HG02798 (cell line): Measurements from ENCODE around the gene DRD2.

Experiments used
- ATAC-seq: cut with Tn5 transposase; IDR thresholded peaks from one replicate; pipeline ENCODE4 v1.9.1; 2021; ENCODE audit warnings: mild to moderate bottlenecking; ENCODE audit not compliant: unreplicated experiment, poor library complexity

The DRD2 gene

GRCh38 chr11:113377681-113378412, 97.4 kb downstream of the DRD2 start:
- ATAC-seq, result no peak

- ATAC-seq, result peak; percentile 81
These were observed 99.0 kb downstream of the DRD2 start for GRCh38 chr11:113376156-113376555.

- no peak for ATAC-seq
These were observed 99.8 kb downstream of the DRD2 start for GRCh38 chr11:113375402-113375801.

GRCh38 chr11:113373981-113374560, 101.1 kb downstream of the DRD2 start:
- ATAC-seq, result no peak

GRCh38 chr11:113373306-113373705, 101.9 kb downstream of the DRD2 start:
- ATAC-seq, result no peak

GRCh38 chr11:113372309-113372708, 102.9 kb downstream of the DRD2 start:
- ATAC-seq, result no peak

- ATAC-seq, result no peak
These were observed 104.6 kb downstream of the DRD2 start for GRCh38 chr11:113370634-113371033.

GRCh38 chr11:113369411-113369810, 105.8 kb downstream of the DRD2 start:
- no peak for ATAC-seq

- ATAC-seq, result no peak
These were observed 109.3 kb downstream of the DRD2 start for GRCh38 chr11:113365895-113366294.

- ATAC-seq, result no peak
These were observed 111.1 kb downstream of the DRD2 start for GRCh38 chr11:113363996-113364641.

GRCh38 chr11:113363406-113363805, 111.8 kb downstream of the DRD2 start:
- no peak for ATAC-seq
